Sigmoid colon (tissue), 4 donors: ENCODE data around the gene OLFM3.

Source experiments
- POLR2A ChIP-seq, 2 donors: fragments of 450-650 bp; IDR thresholded peaks; one replicate each; pipeline ENCODE4 v1.6.1; 2016; ENCODE audit warnings: antibody characterized with exemption in 2 of 2, mild to moderate bottlenecking in 2 of 2, moderate library complexity in 2 of 2
- POLR2AphosphoS5 ChIP-seq, 4 donors: sonication (generic); formaldehyde crosslinking; IDR thresholded peaks; one replicate each; pipeline ENCODE4 v1.6.1; 2017; ENCODE audit warnings: antibody characterized with exemption in 4 of 4
- TF ChIP-seq, protein P1 (sequence below), 4 experiments: fragments of 450-650 bp in 3 of 4; fragments of 200-600 bp in 1 of 4; IDR thresholded peaks; one replicate each; pipeline ENCODE4 v1.5.1; 2016 to 2019; ENCODE audit warnings: antibody characterized with exemption in 4 of 4, mild to moderate bottlenecking in 3 of 4, moderate library complexity in 2 of 4

DNA sequence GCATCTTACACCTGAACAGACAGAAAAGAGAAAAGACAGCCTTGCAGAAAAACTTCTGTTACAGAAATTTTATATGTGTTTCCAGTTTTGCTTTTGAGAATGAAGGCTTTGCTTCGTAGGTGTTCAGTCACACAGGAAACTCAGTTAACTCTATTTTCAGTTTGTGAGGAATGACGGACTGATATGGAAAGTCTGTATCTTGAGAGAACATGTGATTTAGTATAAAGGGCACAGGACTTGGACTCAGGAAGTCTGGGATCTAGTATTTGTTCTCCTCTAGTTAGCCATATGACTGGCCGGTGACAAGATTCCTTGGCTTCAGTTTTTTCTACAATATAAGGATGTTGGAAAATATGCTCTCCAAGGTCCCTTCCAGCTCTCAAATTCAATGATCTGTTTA, 149.1 kb downstream of the OLFM3 start:
- TF ChIP-seq, protein P1, sequence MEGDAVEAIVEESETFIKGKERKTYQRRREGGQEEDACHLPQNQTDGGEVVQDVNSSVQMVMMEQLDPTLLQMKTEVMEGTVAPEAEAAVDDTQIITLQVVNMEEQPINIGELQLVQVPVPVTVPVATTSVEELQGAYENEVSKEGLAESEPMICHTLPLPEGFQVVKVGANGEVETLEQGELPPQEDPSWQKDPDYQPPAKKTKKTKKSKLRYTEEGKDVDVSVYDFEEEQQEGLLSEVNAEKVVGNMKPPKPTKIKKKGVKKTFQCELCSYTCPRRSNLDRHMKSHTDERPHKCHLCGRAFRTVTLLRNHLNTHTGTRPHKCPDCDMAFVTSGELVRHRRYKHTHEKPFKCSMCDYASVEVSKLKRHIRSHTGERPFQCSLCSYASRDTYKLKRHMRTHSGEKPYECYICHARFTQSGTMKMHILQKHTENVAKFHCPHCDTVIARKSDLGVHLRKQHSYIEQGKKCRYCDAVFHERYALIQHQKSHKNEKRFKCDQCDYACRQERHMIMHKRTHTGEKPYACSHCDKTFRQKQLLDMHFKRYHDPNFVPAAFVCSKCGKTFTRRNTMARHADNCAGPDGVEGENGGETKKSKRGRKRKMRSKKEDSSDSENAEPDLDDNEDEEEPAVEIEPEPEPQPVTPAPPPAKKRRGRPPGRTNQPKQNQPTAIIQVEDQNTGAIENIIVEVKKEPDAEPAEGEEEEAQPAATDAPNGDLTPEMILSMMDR (IDR thresholded peaks at IDR 0.05) = no peak
- TF ChIP-seq POLR2A (IDR thresholded peaks at IDR 0.05) (no peak), POLR2AphosphoS5 (IDR thresholded peaks at IDR 0.05) (no peak)
